SK-N-SH treated with all-trans-retinoic acid at 6 μM for 48 hours (cell line): ENCODE measurements around the gene NUDT21.
"Not testable (repeated sequence)": the region's sequence is repeated elsewhere in the genome, so short reads cannot be mapped to it uniquely, and the experiment has no call there.

Source experiments
- ATAC-seq: fragments of 200-7000 bp; cut with Tn5 transposase; 3 replicates; pipeline ENCODE4 v1.9.1; 2020; ENCODE audit warnings: mild to moderate bottlenecking, moderate library complexity
- ARNTL ChIP-seq: fragments of 450-650 bp; formaldehyde crosslinking; IDR thresholded peaks from 2 replicates; pipeline ENCODE4 v1.5.0; 2020; ENCODE audit warnings: low read depth, mild to moderate bottlenecking, moderate library complexity, borderline replicate concordance
- BACH2 ChIP-seq: fragments of 250-450 bp; sonication (Bioruptor Pico); IDR thresholded peaks from 2 replicates; pipeline ENCODE4 v1.9.0; 2021; ENCODE audit warnings: mild to moderate bottlenecking, borderline replicate concordance
- CREB5 ChIP-seq: fragments of 250-450 bp; sonication (Bioruptor Pico); IDR thresholded peaks from 2 replicates; pipeline ENCODE4 v1.5.1; 2020; ENCODE audit warnings: low read depth, mild to moderate bottlenecking, moderate library complexity
- ESRRG ChIP-seq: fragments of 250-450 bp; sonication (Bioruptor Pico); IDR thresholded peaks from 2 replicates; pipeline ENCODE4 v1.6.1; 2021; ENCODE audit warnings: mild to moderate bottlenecking
- GLIS3 ChIP-seq: fragments of 250-450 bp; sonication (Bioruptor Pico); IDR thresholded peaks from 2 replicates; pipeline ENCODE4 v1.5.0; 2020; ENCODE audit warnings: mild to moderate bottlenecking, moderate library complexity
- ISL1 ChIP-seq: fragments of 250-450 bp; sonication (Bioruptor Pico); IDR thresholded peaks from 2 replicates; pipeline ENCODE4 v2.1.2; 2022; ENCODE audit warnings: mild to moderate bottlenecking, moderate library complexity
- OSR1 ChIP-seq: fragments of 250-450 bp; sonication (Bioruptor Pico); IDR thresholded peaks from 2 replicates; pipeline ENCODE4 v1.8.0; 2022; ENCODE audit warnings: moderate library complexity, mild to moderate bottlenecking, inconsistent platforms
- PATZ1 ChIP-seq: fragments of 250-450 bp; sonication (Bioruptor Pico); IDR thresholded peaks from 2 replicates; pipeline ENCODE4 v1.8.0; 2020; ENCODE audit warnings: mild to moderate bottlenecking, moderate library complexity, borderline replicate concordance
- POU6F1 ChIP-seq: fragments of 250-450 bp; sonication (Bioruptor Pico); IDR thresholded peaks from 2 replicates; pipeline ENCODE4 v1.8.0; 2021; ENCODE audit warnings: low read depth, mild to moderate bottlenecking, moderate library complexity, borderline replicate concordance
- PPARA ChIP-seq: fragments of 250-450 bp; sonication (Bioruptor Pico); IDR thresholded peaks from 2 replicates; pipeline ENCODE4 v1.5.0; 2020; ENCODE audit warnings: mild to moderate bottlenecking, borderline replicate concordance
- RARB ChIP-seq: fragments of 250-450 bp; sonication (Bioruptor Pico); IDR thresholded peaks from 2 replicates; pipeline ENCODE4 v1.8.0; 2021; ENCODE audit warnings: mild to moderate bottlenecking, moderate library complexity
- SNAI2 ChIP-seq: fragments of 250-450 bp; sonication (Bioruptor Pico); IDR thresholded peaks from 2 replicates; pipeline ENCODE4 v1.5.0; 2020; ENCODE audit warnings: mild to moderate bottlenecking, moderate library complexity
- TCF4 ChIP-seq: fragments of 250-450 bp; sonication (Bioruptor Pico); IDR thresholded peaks from 2 replicates; pipeline ENCODE4 v1.8.0; 2021; ENCODE audit warnings: mild to moderate bottlenecking, moderate library complexity, borderline replicate concordance
- ZC3H10 ChIP-seq: fragments of 250-450 bp; sonication (Bioruptor Pico); IDR thresholded peaks from 2 replicates; pipeline ENCODE4 v1.5.1; 2021; ENCODE audit warnings: mild to moderate bottlenecking, moderate library complexity
- ZFP3 ChIP-seq: fragments of 250-450 bp; sonication (Bioruptor Pico); IDR thresholded peaks from 2 replicates; pipeline ENCODE4 v1.5.0; 2020; ENCODE audit warnings: mild to moderate bottlenecking, moderate library complexity
- ZNF565 ChIP-seq: fragments of 450-650 bp; formaldehyde crosslinking; conservative IDR thresholded peaks from 2 replicates; pipeline ENCODE4 v1.5.0; 2020; ENCODE audit warnings: low read depth, mild to moderate bottlenecking, moderate library complexity
- ZNF70 ChIP-seq: fragments of 450-650 bp; formaldehyde crosslinking; IDR thresholded peaks from 2 replicates; pipeline ENCODE4 v1.5.0; 2020; ENCODE audit warnings: mild to moderate bottlenecking, moderate library complexity
- TF ChIP-seq, protein P1 (sequence below): fragments of 250-450 bp; sonication (Bioruptor Pico); IDR thresholded peaks from 2 replicates; pipeline ENCODE4 v1.5.0; 2020; ENCODE audit warnings: mild to moderate bottlenecking, moderate library complexity
- TF ChIP-seq, protein P2 (sequence below): fragments of 250-450 bp; sonication (Bioruptor Pico); IDR thresholded peaks from 2 replicates; pipeline ENCODE4 v1.5.1; 2021; ENCODE audit warnings: mild to moderate bottlenecking, moderate library complexity

Gene NUDT21

GRCh38 chr16:56399047-56399446 is 52.1 kb downstream of the NUDT21 start:
- TF ChIP-seq SNAI2 (CRISPR knock-in tag) (no peak), PATZ1 (CRISPR knock-in tag) (no peak), ARNTL (CRISPR knock-in tag) (no peak), ZFP3 (CRISPR knock-in tag) (no peak), PPARA (CRISPR knock-in tag) (no peak)
- TF ChIP-seq, protein P1, sequence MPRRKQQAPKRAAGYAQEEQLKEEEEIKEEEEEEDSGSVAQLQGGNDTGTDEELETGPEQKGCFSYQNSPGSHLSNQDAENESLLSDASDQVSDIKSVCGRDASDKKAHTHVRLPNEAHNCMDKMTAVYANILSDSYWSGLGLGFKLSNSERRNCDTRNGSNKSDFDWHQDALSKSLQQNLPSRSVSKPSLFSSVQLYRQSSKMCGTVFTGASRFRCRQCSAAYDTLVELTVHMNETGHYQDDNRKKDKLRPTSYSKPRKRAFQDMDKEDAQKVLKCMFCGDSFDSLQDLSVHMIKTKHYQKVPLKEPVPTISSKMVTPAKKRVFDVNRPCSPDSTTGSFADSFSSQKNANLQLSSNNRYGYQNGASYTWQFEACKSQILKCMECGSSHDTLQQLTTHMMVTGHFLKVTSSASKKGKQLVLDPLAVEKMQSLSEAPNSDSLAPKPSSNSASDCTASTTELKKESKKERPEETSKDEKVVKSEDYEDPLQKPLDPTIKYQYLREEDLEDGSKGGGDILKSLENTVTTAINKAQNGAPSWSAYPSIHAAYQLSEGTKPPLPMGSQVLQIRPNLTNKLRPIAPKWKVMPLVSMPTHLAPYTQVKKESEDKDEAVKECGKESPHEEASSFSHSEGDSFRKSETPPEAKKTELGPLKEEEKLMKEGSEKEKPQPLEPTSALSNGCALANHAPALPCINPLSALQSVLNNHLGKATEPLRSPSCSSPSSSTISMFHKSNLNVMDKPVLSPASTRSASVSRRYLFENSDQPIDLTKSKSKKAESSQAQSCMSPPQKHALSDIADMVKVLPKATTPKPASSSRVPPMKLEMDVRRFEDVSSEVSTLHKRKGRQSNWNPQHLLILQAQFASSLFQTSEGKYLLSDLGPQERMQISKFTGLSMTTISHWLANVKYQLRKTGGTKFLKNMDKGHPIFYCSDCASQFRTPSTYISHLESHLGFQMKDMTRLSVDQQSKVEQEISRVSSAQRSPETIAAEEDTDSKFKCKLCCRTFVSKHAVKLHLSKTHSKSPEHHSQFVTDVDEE (CRISPR knock-in tag), result no peak
- TF ChIP-seq, all 23 proteins: peak for 0
- ATAC-seq, result no peak

DNA sequence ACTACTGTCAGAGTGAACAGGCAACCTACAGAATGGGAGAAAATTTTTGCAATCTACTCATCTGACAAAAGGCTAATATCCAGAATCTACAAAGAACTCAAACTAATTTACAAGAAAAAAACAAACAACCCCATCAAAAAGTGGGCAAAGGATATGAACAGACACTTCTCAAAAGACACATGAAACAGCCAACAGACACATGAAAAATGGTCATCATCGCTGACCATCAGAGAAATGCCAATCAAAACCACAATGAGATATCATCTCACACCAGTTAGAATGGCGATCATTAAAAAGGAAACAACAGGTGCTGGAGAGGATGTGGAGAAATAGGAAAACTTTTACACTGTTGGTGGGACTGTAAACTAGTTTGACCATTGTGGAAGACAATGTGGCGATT is 54.4 kb downstream of the NUDT21 start:
- not testable (repeated sequence) for ATAC-seq

DNA sequence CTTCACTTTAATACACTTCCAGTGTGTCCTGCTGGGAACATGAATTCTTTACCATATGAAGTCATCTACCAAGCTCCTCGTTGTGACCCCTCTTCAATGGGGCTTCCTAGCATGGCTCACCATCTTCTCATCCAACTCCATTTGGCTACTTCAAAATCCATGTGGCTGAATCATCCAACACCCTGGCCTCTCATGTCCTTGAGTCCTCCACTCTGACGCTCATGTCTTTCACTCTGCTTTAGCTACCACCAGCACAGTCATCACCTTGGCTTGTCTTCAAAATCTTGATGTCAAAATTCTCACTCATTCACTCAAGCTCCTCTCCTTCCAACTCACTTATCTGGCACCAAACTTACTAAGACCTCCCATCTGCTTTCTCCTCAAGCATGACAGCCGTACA is 61.6 kb downstream of the NUDT21 start:
- TF ChIP-seq ESRRG (CRISPR knock-in tag) (no peak), PATZ1 (CRISPR knock-in tag) (no peak), RARB (CRISPR knock-in tag) (no peak), OSR1 (CRISPR knock-in tag) (no peak), ARNTL (CRISPR knock-in tag) (no peak), SNAI2 (CRISPR knock-in tag) (no peak), ZNF565 (CRISPR knock-in tag) (no peak), PPARA (CRISPR knock-in tag) (no peak), ZNF70 (CRISPR knock-in tag) (no peak), BACH2 (no peak), ZC3H10 (CRISPR knock-in tag) (no peak), POU6F1 (CRISPR knock-in tag) (no peak), ISL1 (CRISPR knock-in tag) (no peak), ZFP3 (CRISPR knock-in tag) (no peak), TCF4 (CRISPR knock-in tag) (no peak), GLIS3 (CRISPR knock-in tag) (no peak), CREB5 (CRISPR knock-in tag) (no peak)
- TF ChIP-seq, protein P1 (CRISPR knock-in tag), result no peak
- TF ChIP-seq, protein P2, sequence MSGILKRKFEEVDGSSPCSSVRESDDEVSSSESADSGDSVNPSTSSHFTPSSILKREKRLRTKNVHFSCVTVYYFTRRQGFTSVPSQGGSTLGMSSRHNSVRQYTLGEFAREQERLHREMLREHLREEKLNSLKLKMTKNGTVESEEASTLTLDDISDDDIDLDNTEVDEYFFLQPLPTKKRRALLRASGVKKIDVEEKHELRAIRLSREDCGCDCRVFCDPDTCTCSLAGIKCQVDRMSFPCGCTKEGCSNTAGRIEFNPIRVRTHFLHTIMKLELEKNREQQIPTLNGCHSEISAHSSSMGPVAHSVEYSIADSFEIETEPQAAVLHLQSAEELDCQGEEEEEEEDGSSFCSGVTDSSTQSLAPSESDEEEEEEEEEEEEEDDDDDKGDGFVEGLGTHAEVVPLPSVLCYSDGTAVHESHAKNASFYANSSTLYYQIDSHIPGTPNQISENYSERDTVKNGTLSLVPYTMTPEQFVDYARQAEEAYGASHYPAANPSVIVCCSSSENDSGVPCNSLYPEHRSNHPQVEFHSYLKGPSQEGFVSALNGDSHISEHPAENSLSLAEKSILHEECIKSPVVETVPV (CRISPR knock-in tag), result no peak
- ATAC-seq, result peak; percentile 66; the same call in 2 of the 3 replicates
